ENCODE measurements around the gene TMEM59. TPM values are rescaled to one million over a fixed set of nuclear protein-coding genes. Genes with fewer than 3 reads are reported as not detected.
A peak's percentile ranks its signal among the peaks of the same experiment; 100 is the strongest.
"Not testable (repeated sequence)": the region's sequence is repeated elsewhere in the genome, so short reads cannot be mapped to it uniquely, and the experiment has no call there.

TMEM59 gene
- total RNA-seq: 275 TPM

GRCh38 chr1:54052934-54053744 lies at the start of gene TMEM59, which contains the start of gene TCEANC2:
Gene TMEM59, minus strand, starts transcription at chr1:54053204. Its CDS starts 16 bp downstream, at chr1:54053188.
Gene TCEANC2, plus strand, starts transcription at chr1:54053608. Its CDS starts 815 bp downstream, at chr1:54054423.
- peak; percentile 93 for ATAC-seq
- peak; percentile 98 for DNase-seq (ENCODE audit: low spot score)

- ATAC-seq (no peak), DNase-seq (ENCODE audit: low spot score) (no peak)
Observed at GRCh38 chr1:54100500-54100899, 47.5 kb upstream of the TMEM59 start.

- DNase-seq (ENCODE audit: low spot score): no peak
- ATAC-seq: no peak
Observed at GRCh38 chr1:54099061-54099610, 46.1 kb upstream of the TMEM59 start.

GRCh38 chr1:54096877-54097240 lies 43.9 kb upstream of the TMEM59 start:
- ATAC-seq: no peak
- no peak for DNase-seq (ENCODE audit: low spot score)

- no peak for ATAC-seq
- no peak for DNase-seq (ENCODE audit: low spot score)
Observed at GRCh38 chr1:54096227-54096876, 43.3 kb upstream of the TMEM59 start.

- ATAC-seq (peak; percentile 66), DNase-seq (ENCODE audit: low spot score) (no peak)
Observed at GRCh38 chr1:54095546-54096226, 42.7 kb upstream of the TMEM59 start.

- ATAC-seq; DNase-seq (ENCODE audit: low spot score): not testable (repeated sequence)
Observed at GRCh38 chr1:54094730-54095105, 41.7 kb upstream of the TMEM59 start.

GRCh38 chr1:54094001-54094729 lies 41.2 kb upstream of the TMEM59 start:
- DNase-seq (ENCODE audit: low spot score) (no peak), ATAC-seq (peak; percentile 76)

- no peak for DNase-seq (ENCODE audit: low spot score)
- no peak for ATAC-seq
Observed at GRCh38 chr1:54091666-54092065, 38.7 kb upstream of the TMEM59 start.

GRCh38 chr1:54088385-54088784 lies 35.4 kb upstream of the TMEM59 start:
- ATAC-seq (no peak), DNase-seq (ENCODE audit: low spot score) (no peak)

GRCh38 chr1:54086754-54087153 lies 33.8 kb upstream of the TMEM59 start:
- ATAC-seq (no peak), DNase-seq (ENCODE audit: low spot score) (no peak)

GRCh38 chr1:54084794-54085193 lies 31.8 kb upstream of the TMEM59 start:
- ATAC-seq: no peak
- no peak for DNase-seq (ENCODE audit: low spot score)

- ATAC-seq: peak; percentile 98
- peak; percentile 78 for DNase-seq (ENCODE audit: low spot score)
Observed at GRCh38 chr1:54081306-54082270, 28.6 kb upstream of the TMEM59 start.

GRCh38 chr1:54080598-54081049 lies 27.6 kb upstream of the TMEM59 start:
- ATAC-seq (peak; percentile 39), DNase-seq (ENCODE audit: low spot score) (no peak)

- DNase-seq (ENCODE audit: low spot score) (no peak), ATAC-seq (peak; percentile 45)
Observed at GRCh38 chr1:54077359-54077758, 24.4 kb upstream of the TMEM59 start.

GRCh38 chr1:54070171-54070837 lies 17.3 kb upstream of the TMEM59 start:
- peak; percentile 96 for ATAC-seq
- no peak for DNase-seq (ENCODE audit: low spot score)

- no peak for DNase-seq (ENCODE audit: low spot score)
- ATAC-seq: peak; percentile 42
Observed at GRCh38 chr1:54069791-54070170, 16.8 kb upstream of the TMEM59 start.

GRCh38 chr1:54064299-54064698 lies 11.3 kb upstream of the TMEM59 start:
- DNase-seq (ENCODE audit: low spot score) (no peak), ATAC-seq (no peak)

- no peak for ATAC-seq
- no peak for DNase-seq (ENCODE audit: low spot score)
Observed at GRCh38 chr1:54054438-54054749, 1.4 kb upstream of the TMEM59 start.

All from left lobe of liver (tissue), 2 donors.